NCI-H1417 (cell line): ENCODE results near the gene NES.
A peak's percentile ranks its signal among the peaks of the same experiment; 100 is the strongest.

ENCODE experiments used
- DNase-seq, 3 experiments: peaks; one replicate each; lab custom pipeline; 2025; lab: John Stamatoyannopoulos, UW

The NES gene

GRCh38 chr1:156619582-156619955 lies 57.6 kb downstream of the NES start:
- no peak for DNase-seq

- DNase-seq: peak; percentile 42 to 61 (median 50)
Observed at GRCh38 chr1:156618853-156619581, 58.2 kb downstream of the NES start, which contains the start of gene HAPLN2. Gene HAPLN2, plus strand, starts transcription at chr1:156619415. Its CDS starts 4,076 bp downstream, at chr1:156623491.
